GM18870 (cell line): ENCODE results near the gene SNTG2.

Source experiments
- ATAC-seq: cut with Tn5 transposase; IDR thresholded peaks from one replicate; pipeline ENCODE4 v1.9.1; 2021; ENCODE audit warnings: moderate library complexity; ENCODE audit not compliant: unreplicated experiment

SNTG2 gene

GRCh38 chr2:951224-952006 is 766 bp downstream of the SNTG2 start:
- no peak for ATAC-seq

- no peak for ATAC-seq
Observed at GRCh38 chr2:953408-953807, 2.8 kb downstream of the SNTG2 start.

- no peak for ATAC-seq
Observed at GRCh38 chr2:953975-954686, 3.5 kb downstream of the SNTG2 start.

GRCh38 chr2:954687-955000 is 4.0 kb downstream of the SNTG2 start:
- ATAC-seq: no peak

GRCh38 chr2:955829-956731 is 5.4 kb downstream of the SNTG2 start:
- ATAC-seq: no peak

- ATAC-seq: no peak
Observed at GRCh38 chr2:959457-959856, 8.8 kb downstream of the SNTG2 start.

- ATAC-seq: no peak
Observed at GRCh38 chr2:960061-960736, 9.6 kb downstream of the SNTG2 start.

- no peak for ATAC-seq
Observed at GRCh38 chr2:961786-962185, 11.1 kb downstream of the SNTG2 start.

- no peak for ATAC-seq
Observed at GRCh38 chr2:963876-964275, 13.2 kb downstream of the SNTG2 start.

- ATAC-seq: no peak
Observed at GRCh38 chr2:964562-964961, 13.9 kb downstream of the SNTG2 start.

- no peak for ATAC-seq
Observed at GRCh38 chr2:965640-966147, 15.0 kb downstream of the SNTG2 start.

- no peak for ATAC-seq
Observed at GRCh38 chr2:973129-973528, 22.5 kb downstream of the SNTG2 start.

GRCh38 chr2:974054-974453 is 23.4 kb downstream of the SNTG2 start:
- ATAC-seq: no peak

GRCh38 chr2:974502-974901 is 23.9 kb downstream of the SNTG2 start:
- ATAC-seq: no peak

- ATAC-seq: no peak
Observed at GRCh38 chr2:975095-975494, 24.4 kb downstream of the SNTG2 start.

- ATAC-seq: no peak
Observed at GRCh38 chr2:979069-979928, 28.6 kb downstream of the SNTG2 start.

GRCh38 chr2:980176-980575 is 29.5 kb downstream of the SNTG2 start:
- ATAC-seq: no peak

GRCh38 chr2:981258-981657 is 30.6 kb downstream of the SNTG2 start:
- ATAC-seq: no peak

- no peak for ATAC-seq
Observed at GRCh38 chr2:981759-982158, 31.1 kb downstream of the SNTG2 start.

GRCh38 chr2:985317-985898 is 34.8 kb downstream of the SNTG2 start:
- no peak for ATAC-seq
